ENCODE results near the gene TMPRSS11E. TPM values are rescaled to one million over a fixed set of nuclear protein-coding genes. Genes with fewer than 3 reads are reported as not detected.
"Not testable (repeated sequence)": the region's sequence is repeated elsewhere in the genome, so short reads cannot be mapped to it uniquely, and the experiment has no call there.

The TMPRSS11E gene, protein sequence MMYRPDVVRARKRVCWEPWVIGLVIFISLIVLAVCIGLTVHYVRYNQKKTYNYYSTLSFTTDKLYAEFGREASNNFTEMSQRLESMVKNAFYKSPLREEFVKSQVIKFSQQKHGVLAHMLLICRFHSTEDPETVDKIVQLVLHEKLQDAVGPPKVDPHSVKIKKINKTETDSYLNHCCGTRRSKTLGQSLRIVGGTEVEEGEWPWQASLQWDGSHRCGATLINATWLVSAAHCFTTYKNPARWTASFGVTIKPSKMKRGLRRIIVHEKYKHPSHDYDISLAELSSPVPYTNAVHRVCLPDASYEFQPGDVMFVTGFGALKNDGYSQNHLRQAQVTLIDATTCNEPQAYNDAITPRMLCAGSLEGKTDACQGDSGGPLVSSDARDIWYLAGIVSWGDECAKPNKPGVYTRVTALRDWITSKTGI
- total RNA-seq = not detected

- no peaks in the 10 kb centered on the region for H3K9me3 ChIP-seq
- intact Hi-C loops (cut with DNase I; ENCODE audit: low total_unique reads) (no loop called here), in situ Hi-C loops (cut with MboI; ENCODE audit: low sequenced_read_pairs in 4 of 4) (no loop called here)
- no peak for DNase-seq
- no peaks in the 10 kb centered on the region for H3K27me3 ChIP-seq
- TF ChIP-seq POLR2A (IDR thresholded peaks at IDR 0.05) = no peak
- TF ChIP-seq, protein P1, sequence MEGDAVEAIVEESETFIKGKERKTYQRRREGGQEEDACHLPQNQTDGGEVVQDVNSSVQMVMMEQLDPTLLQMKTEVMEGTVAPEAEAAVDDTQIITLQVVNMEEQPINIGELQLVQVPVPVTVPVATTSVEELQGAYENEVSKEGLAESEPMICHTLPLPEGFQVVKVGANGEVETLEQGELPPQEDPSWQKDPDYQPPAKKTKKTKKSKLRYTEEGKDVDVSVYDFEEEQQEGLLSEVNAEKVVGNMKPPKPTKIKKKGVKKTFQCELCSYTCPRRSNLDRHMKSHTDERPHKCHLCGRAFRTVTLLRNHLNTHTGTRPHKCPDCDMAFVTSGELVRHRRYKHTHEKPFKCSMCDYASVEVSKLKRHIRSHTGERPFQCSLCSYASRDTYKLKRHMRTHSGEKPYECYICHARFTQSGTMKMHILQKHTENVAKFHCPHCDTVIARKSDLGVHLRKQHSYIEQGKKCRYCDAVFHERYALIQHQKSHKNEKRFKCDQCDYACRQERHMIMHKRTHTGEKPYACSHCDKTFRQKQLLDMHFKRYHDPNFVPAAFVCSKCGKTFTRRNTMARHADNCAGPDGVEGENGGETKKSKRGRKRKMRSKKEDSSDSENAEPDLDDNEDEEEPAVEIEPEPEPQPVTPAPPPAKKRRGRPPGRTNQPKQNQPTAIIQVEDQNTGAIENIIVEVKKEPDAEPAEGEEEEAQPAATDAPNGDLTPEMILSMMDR (IDR thresholded peaks at IDR 0.05 in 4 of 5, conservative IDR thresholded peaks at IDR 0.05 in 1 of 5) = no peak
- no peak within 1 kb of the TSS for H3K4me3 ChIP-seq
- no peak for ATAC-seq
- H3K36me3 ChIP-seq = no peaks in the 10 kb centered on the region
- H3K27ac ChIP-seq = no peak within 1 kb of the TSS
- no peaks in the 10 kb centered on the region for H3K4me1 ChIP-seq
These were observed at the start of gene TMPRSS11E for GRCh38 chr4:68447201-68447600. TSS of gene TMPRSS11E (plus strand) at chr4:68447463. CDS start at chr4:68447513, 50 bp downstream.

GRCh38 chr4:68399306-68399705, 48.0 kb upstream of the TMPRSS11E start:
- ATAC-seq = no peak
- H3K4me3 ChIP-seq = no peak overlapping the region
- no peaks in the 10 kb centered on the region for H3K27me3 ChIP-seq
- TF ChIP-seq, protein P1 (IDR thresholded peaks at IDR 0.05 in 4 of 5, conservative IDR thresholded peaks at IDR 0.05 in 1 of 5) = no peak
- TF ChIP-seq POLR2A (IDR thresholded peaks at IDR 0.05) = no peak
- no peak overlapping the region for H3K27ac ChIP-seq
- no peaks in the 10 kb centered on the region for H3K4me1 ChIP-seq
- no peak for DNase-seq
- no peaks in the 10 kb centered on the region for H3K9me3 ChIP-seq
- H3K36me3 ChIP-seq = no peaks in the 10 kb centered on the region
- in situ Hi-C loops (cut with MboI; ENCODE audit: low sequenced_read_pairs in 4 of 4) (no loop called here), intact Hi-C loops (cut with DNase I; ENCODE audit: low total_unique reads) (no loop called here)

DNA sequence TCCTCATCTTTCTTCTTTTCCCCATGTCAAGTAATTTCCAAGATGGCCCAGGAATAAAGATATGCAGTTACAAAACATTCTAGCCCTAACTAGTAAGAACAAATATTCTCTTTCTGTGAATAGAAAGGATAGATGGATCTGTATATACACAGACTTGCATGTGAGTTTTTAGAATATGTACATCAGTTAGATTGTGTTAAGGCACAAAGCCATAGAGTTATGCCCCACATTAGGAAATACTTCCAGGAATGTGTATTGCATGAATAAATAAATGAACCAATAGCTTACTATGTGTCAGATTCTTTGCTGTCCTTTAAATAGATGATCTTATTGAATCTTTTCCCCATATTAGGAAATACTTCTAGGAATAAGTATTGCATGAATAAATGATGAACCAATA, 46.0 kb upstream of the TMPRSS11E start:
- H3K4me3 ChIP-seq = no peak overlapping the region
- no peak for TF ChIP-seq POLR2A (IDR thresholded peaks at IDR 0.05)
- TF ChIP-seq, protein P1 (IDR thresholded peaks at IDR 0.05 in 4 of 5, conservative IDR thresholded peaks at IDR 0.05 in 1 of 5) = no peak
- no peaks in the 10 kb centered on the region for H3K9me3 ChIP-seq
- ATAC-seq = no peak
- H3K27me3 ChIP-seq = no peaks in the 10 kb centered on the region
- intact Hi-C loops (cut with DNase I; ENCODE audit: low total_unique reads) (no loop called here), in situ Hi-C loops (cut with MboI; ENCODE audit: low sequenced_read_pairs in 4 of 4) (no loop called here)
- no peak overlapping the region for H3K27ac ChIP-seq
- DNase-seq = no peak
- no peaks in the 10 kb centered on the region for H3K36me3 ChIP-seq
- H3K4me1 ChIP-seq = no peaks in the 10 kb centered on the region

DNA sequence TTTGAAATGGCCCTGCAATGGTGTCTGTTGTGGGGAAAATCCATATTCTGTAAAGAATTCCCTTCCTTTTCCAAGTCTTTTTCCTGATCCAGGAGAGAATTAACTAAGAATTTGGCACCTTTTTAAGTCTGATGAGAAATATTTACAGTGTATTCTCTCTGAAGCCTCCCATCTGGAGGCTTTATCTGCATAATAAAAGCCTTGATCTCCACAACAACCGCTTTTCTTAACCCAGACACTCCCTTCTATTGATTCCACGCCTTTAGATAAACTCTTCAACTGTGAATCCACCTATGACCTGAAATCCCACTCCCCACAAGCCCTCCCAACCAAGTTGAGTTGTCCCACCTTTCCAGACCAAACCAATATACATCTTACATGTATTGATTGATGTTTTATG, 43.1 kb upstream of the TMPRSS11E start:
- Histone ChIP-seq H3K27ac (no peak overlapping the region), H3K4me1 (no peaks in the 10 kb centered on the region), H3K36me3 (no peaks in the 10 kb centered on the region), H3K9me3 (no peaks in the 10 kb centered on the region), H3K27me3 (no peaks in the 10 kb centered on the region), H3K4me3 (no peak overlapping the region)
- intact Hi-C loops (cut with DNase I; ENCODE audit: low total_unique reads) (no loop called here), in situ Hi-C loops (cut with MboI; ENCODE audit: low sequenced_read_pairs in 4 of 4) (no loop called here)
- DNase-seq (no peak), ATAC-seq (no peak)
- TF ChIP-seq POLR2A (IDR thresholded peaks at IDR 0.05) = no peak
- TF ChIP-seq, protein P1 (IDR thresholded peaks at IDR 0.05 in 4 of 5, conservative IDR thresholded peaks at IDR 0.05 in 1 of 5) = no peak

DNA sequence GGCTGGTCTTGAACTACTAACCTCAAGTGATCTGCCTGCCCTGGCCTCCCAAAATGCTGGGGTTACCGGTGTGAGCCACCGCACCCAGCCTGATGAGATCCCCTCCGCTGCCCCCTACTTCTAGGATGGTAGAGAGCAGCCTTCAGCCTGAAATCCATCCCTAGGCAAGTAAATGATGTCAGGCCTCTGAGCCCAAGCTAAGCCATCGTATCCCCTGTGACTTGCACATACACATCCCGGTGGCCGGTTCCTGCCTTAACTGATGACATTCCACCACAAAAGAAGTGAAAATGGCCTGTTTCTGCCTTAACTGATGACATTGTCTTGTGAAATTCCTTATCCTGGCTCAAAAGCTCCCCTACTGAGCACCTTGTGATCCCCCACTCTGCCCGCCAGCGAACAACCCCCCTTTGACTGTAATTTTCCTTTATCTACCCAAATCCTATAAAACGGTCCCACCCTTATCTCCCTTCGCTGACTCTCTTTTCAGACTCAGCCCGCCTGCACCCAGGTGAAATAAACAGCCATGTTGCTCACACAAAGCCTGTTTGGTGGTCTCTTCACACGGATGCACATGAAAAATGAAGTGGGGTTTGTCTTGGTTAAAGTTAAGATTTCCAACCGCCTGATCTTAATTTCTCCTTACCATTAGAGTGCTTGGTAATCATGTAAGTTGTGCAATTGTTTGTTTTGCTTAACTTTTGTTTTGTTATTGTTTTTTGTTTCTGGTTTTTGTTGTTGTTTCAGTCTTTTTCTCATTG, 41.4 kb upstream of the TMPRSS11E start:
- in situ Hi-C loops (cut with MboI; ENCODE audit: low sequenced_read_pairs in 4 of 4); H3K4me3 ChIP-seq; H3K27me3 ChIP-seq; ATAC-seq; intact Hi-C loops (cut with DNase I; ENCODE audit: low total_unique reads); H3K36me3 ChIP-seq; H3K4me1 ChIP-seq; DNase-seq; H3K27ac ChIP-seq; H3K9me3 ChIP-seq: not testable (repeated sequence)

Measured in gastrocnemius medialis (tissue), 4 donors.